KMS-11 (cell line): Measurements from ENCODE around the gene MAS1L.

ENCODE experiments used
- H2AFZ ChIP-seq: fragments of 200-600 bp; sonication (generic); 2 replicates; pipeline ENCODE4 v1.6.1; 2016; ENCODE audit warnings: antibody characterized with exemption, mixed run types, low read depth
- H3K27ac ChIP-seq: fragments of 200-600 bp; sonication (generic); 2 replicates; pipeline ENCODE4 v1.6.1; 2016; ENCODE audit warnings: mild to moderate bottlenecking, mixed run types
- H3K27me3 ChIP-seq: fragments of 200-600 bp; sonication (generic); 2 replicates; pipeline ENCODE4 v1.6.1; 2017; ENCODE audit warnings: mild to moderate bottlenecking, low read depth, mixed run types, moderate library complexity; ENCODE audit not compliant: insufficient read depth
- H3K36me3 ChIP-seq: fragments of 200-600 bp; sonication (generic); 2 replicates; pipeline ENCODE4 v1.6.1; 2017; ENCODE audit warnings: mild to moderate bottlenecking, mixed run types; ENCODE audit not compliant: insufficient read depth
- H3K4me1 ChIP-seq: fragments of 200-600 bp; sonication (generic); 2 replicates; pipeline ENCODE4 v1.6.1; 2016; ENCODE audit warnings: mild to moderate bottlenecking, low read depth, mixed run types; ENCODE audit not compliant: poor library complexity, severe bottlenecking
- H3K4me2 ChIP-seq: fragments of 200-600 bp; sonication (generic); 2 replicates; pipeline ENCODE4 v1.7.0; 2016; ENCODE audit warnings: mild to moderate bottlenecking, mixed run types
- H3K4me3 ChIP-seq: fragments of 200-600 bp; sonication (generic); IDR thresholded peaks from 2 replicates; pipeline ENCODE4 v1.6.1; 2017; ENCODE audit warnings: low read depth, low read length, mixed read lengths; ENCODE audit not compliant: insufficient read depth
- H3K79me2 ChIP-seq: fragments of 200-600 bp; sonication (generic); 2 replicates; pipeline ENCODE4 v1.6.1; 2016; ENCODE audit warnings: low read depth, mixed run types; ENCODE audit not compliant: insufficient read depth
- H3K9ac ChIP-seq: fragments of 200-600 bp; sonication (generic); 2 replicates; pipeline ENCODE4 v1.6.1; 2016; ENCODE audit warnings: mild to moderate bottlenecking, mixed run types
- H4K20me1 ChIP-seq: fragments of 200-600 bp; sonication (generic); 2 replicates; pipeline ENCODE4 v1.6.1; 2016; ENCODE audit warnings: mild to moderate bottlenecking, mixed run types; ENCODE audit not compliant: insufficient read depth
- CTCF ChIP-seq: fragments of 200-600 bp; sonication (generic); conservative IDR thresholded peaks from 2 replicates; pipeline ENCODE4 v1.6.1; 2017; ENCODE audit warnings: low read depth, mild to moderate bottlenecking, antibody characterized with exemption, low read length, moderate library complexity, mixed read lengths

The MAS1L gene

GRCh38 chr6:29502181-29502580 is 14.4 kb upstream of the MAS1L start:
- no peaks in the 10 kb centered on the region for H3K4me1 ChIP-seq
- H3K9ac ChIP-seq, result no peak overlapping the region
- no peak overlapping the region for H3K4me2 ChIP-seq
- no peak overlapping the region for H3K27ac ChIP-seq
- TF ChIP-seq CTCF, result no peak
- H3K4me3 ChIP-seq, result no peak overlapping the region
- H4K20me1 ChIP-seq, result no peaks in the 10 kb centered on the region
- no peak overlapping the region for H2AFZ ChIP-seq
- no peaks in the 10 kb centered on the region for H3K27me3 ChIP-seq
- no peaks in the 10 kb centered on the region for H3K36me3 ChIP-seq
- H3K79me2 ChIP-seq, result no peaks in the 10 kb centered on the region

GRCh38 chr6:29501106-29501505 is 13.3 kb upstream of the MAS1L start:
- H3K4me3 ChIP-seq, result no peak overlapping the region
- no peaks in the 10 kb centered on the region for H3K79me2 ChIP-seq
- no peak for TF ChIP-seq CTCF
- H2AFZ ChIP-seq, result no peak overlapping the region
- H3K36me3 ChIP-seq, result no peaks in the 10 kb centered on the region
- no peaks in the 10 kb centered on the region for H3K4me1 ChIP-seq
- no peaks in the 10 kb centered on the region for H3K27me3 ChIP-seq
- no peak overlapping the region for H3K9ac ChIP-seq
- no peak overlapping the region for H3K27ac ChIP-seq
- H3K4me2 ChIP-seq, result no peak overlapping the region
- H4K20me1 ChIP-seq, result no peaks in the 10 kb centered on the region

- no peak overlapping the region for H2AFZ ChIP-seq
- no peaks in the 10 kb centered on the region for H3K36me3 ChIP-seq
- H3K4me3 ChIP-seq, result no peak overlapping the region
- H4K20me1 ChIP-seq, result no peaks in the 10 kb centered on the region
- H3K4me2 ChIP-seq, result no peak overlapping the region
- H3K27me3 ChIP-seq, result no peaks in the 10 kb centered on the region
- no peak overlapping the region for H3K9ac ChIP-seq
- no peak for TF ChIP-seq CTCF
- no peaks in the 10 kb centered on the region for H3K79me2 ChIP-seq
- H3K4me1 ChIP-seq, result no peaks in the 10 kb centered on the region
- no peak overlapping the region for H3K27ac ChIP-seq
Measured at GRCh38 chr6:29500594-29500993, 12.8 kb upstream of the MAS1L start.

- no peak overlapping the region for H3K4me3 ChIP-seq
- H3K27me3 ChIP-seq, result no peaks in the 10 kb centered on the region
- H3K79me2 ChIP-seq, result no peaks in the 10 kb centered on the region
- no peak for TF ChIP-seq CTCF
- no peak overlapping the region for H3K9ac ChIP-seq
- no peaks in the 10 kb centered on the region for H3K4me1 ChIP-seq
- H4K20me1 ChIP-seq, result no peaks in the 10 kb centered on the region
- no peak overlapping the region for H2AFZ ChIP-seq
- H3K27ac ChIP-seq, result no peak overlapping the region
- no peaks in the 10 kb centered on the region for H3K36me3 ChIP-seq
- H3K4me2 ChIP-seq, result no peak overlapping the region
Measured at GRCh38 chr6:29499704-29500103, 11.9 kb upstream of the MAS1L start.

- Histone ChIP-seq H3K27me3 (no peaks in the 10 kb centered on the region), H2AFZ (no peak overlapping the region), H3K4me1 (no peaks in the 10 kb centered on the region), H3K27ac (no peak overlapping the region), H4K20me1 (no peaks in the 10 kb centered on the region), H3K9ac (no peak overlapping the region), H3K4me2 (no peak overlapping the region), H3K4me3 (no peak overlapping the region), H3K36me3 (no peaks in the 10 kb centered on the region), H3K79me2 (no peaks in the 10 kb centered on the region)
- TF ChIP-seq CTCF, result no peak
Measured at GRCh38 chr6:29496961-29497360, 9.2 kb upstream of the MAS1L start.
